ENCODE data around the gene FBXL17.

DNA sequence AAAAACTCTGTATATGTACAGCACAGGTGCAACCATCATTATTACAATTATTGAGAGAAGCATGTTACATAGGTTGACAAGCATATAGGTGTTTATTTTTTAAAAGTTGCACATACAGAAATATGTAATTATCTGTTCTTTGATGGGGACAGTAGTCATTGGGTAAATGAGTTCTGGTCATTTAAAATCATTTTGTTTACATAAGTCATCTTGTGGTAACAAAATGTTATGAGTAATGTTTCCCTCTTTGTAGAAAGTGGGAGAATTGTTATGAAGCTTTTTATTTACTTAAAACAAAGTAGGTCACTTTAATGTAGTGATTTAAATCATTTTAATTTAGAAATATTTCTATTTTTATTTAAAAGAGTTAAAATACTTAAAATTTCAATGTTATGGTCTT lies 33.8 kb upstream of the FBXL17 start:
- TF ChIP-seq, protein P1, sequence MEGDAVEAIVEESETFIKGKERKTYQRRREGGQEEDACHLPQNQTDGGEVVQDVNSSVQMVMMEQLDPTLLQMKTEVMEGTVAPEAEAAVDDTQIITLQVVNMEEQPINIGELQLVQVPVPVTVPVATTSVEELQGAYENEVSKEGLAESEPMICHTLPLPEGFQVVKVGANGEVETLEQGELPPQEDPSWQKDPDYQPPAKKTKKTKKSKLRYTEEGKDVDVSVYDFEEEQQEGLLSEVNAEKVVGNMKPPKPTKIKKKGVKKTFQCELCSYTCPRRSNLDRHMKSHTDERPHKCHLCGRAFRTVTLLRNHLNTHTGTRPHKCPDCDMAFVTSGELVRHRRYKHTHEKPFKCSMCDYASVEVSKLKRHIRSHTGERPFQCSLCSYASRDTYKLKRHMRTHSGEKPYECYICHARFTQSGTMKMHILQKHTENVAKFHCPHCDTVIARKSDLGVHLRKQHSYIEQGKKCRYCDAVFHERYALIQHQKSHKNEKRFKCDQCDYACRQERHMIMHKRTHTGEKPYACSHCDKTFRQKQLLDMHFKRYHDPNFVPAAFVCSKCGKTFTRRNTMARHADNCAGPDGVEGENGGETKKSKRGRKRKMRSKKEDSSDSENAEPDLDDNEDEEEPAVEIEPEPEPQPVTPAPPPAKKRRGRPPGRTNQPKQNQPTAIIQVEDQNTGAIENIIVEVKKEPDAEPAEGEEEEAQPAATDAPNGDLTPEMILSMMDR (IDR thresholded peaks at IDR 0.05): no peak
- no peak for TF ChIP-seq POLR2A (IDR thresholded peaks at IDR 0.05)
